H1 (cell line): ENCODE data around the gene GRM8. TPM values are rescaled to one million over a fixed set of nuclear protein-coding genes. Genes with fewer than 3 reads are reported as not detected.

Experiments
- ATF2 ChIP-seq: IDR thresholded peaks from 2 replicates; pipeline ENCODE4 v1.6.1; 2012; ENCODE audit warnings: low read length, inconsistent platforms
- EZH2 ChIP-seq: fragments of 200-600 bp; sonication (generic); IDR thresholded peaks from 2 replicates; pipeline ENCODE4 v1.7.1; 2012; ENCODE audit warnings: low read depth, mild to moderate bottlenecking, moderate library complexity, low read length, inconsistent platforms; ENCODE audit not compliant: severe bottlenecking
- GABPA ChIP-seq: IDR thresholded peaks from 2 replicates; pipeline ENCODE4 v1.6.1; 2011; ENCODE audit warnings: mild to moderate bottlenecking, low read length, moderate library complexity, borderline replicate concordance; ENCODE audit not compliant: insufficient read depth
- GTF2F1 ChIP-seq: IDR thresholded peaks from 2 replicates; pipeline ENCODE4 v1.6.1; 2012; ENCODE audit warnings: low read depth, low read length, improper control_type of control experiment, borderline replicate concordance
- KDM4A ChIP-seq: IDR thresholded peaks from one replicate; pipeline ENCODE4 v1.7.1; 2012; ENCODE audit warnings: low read depth, mild to moderate bottlenecking, moderate library complexity, low read length, inconsistent platforms; ENCODE audit not compliant: severe bottlenecking
- polyA plus RNA-seq, 7 experiments: library from polyadenylated mRNA; depleted of rRNA in 3 of 7; stranded (reverse) in 5 of 7; unstranded in 2 of 7; fragments of >200 nt in 5 of 7; fragments of 200-250 nt in 2 of 7; gene quantifications; 1 replicate in 5 of 7; 2 replicates in 1 of 7; 4 replicates in 1 of 7; pipeline versions ENCODE4 v1.2.1 to v1.2.3, GENCODE V29; 2011 to 2013; ENCODE audit warnings: missing spikeins in 2 of 7, mixed read lengths in 2 of 7
- total RNA-seq: library from RNA; stranded (reverse); fragmentation: NEBNext Ultra II Directional; extraction: Animal tissue kit (Norgen Biotek cat#: 25700); gene quantifications from 2 replicates; pipeline ENCODE4 v1.2.1, GENCODE V29; 2021

GRM8 gene
- total and polyA plus RNA-seq, 2 of the 8 experiments (the other 6 are each of a cell fraction or from before 2014, with no cell fraction given), result 2.6 to 2.8 TPM

- TF ChIP-seq EZH2, result no peak
- TF ChIP-seq GTF2F1, result no peak
- TF ChIP-seq GABPA, result no peak
- TF ChIP-seq ATF2, result no peak
- TF ChIP-seq KDM4A, result no peak
- TF ChIP-seq, all 59 proteins: peak for 0
These were observed 826.1 kb downstream of the GRM8 start (continued) for GRCh38 chr7:126426652-126427051.
